NCI-H1105 (cell line): Measurements from ENCODE around the gene NPB.

Experiments
- DNase-seq: peaks from one replicate; lab custom pipeline; 2025; lab: John Stamatoyannopoulos, UW

Gene NPB

GRCh38 chr17:81898885-81899284 lies 3.2 kb upstream of the NPB start:
- DNase-seq: no peak

GRCh38 chr17:81899514-81900166 lies 2.4 kb upstream of the NPB start:
- no peak for DNase-seq

- DNase-seq: no peak
Observed at GRCh38 chr17:81900181-81900820, 1.7 kb upstream of the NPB start.

- DNase-seq: no peak
Observed at GRCh38 chr17:81901167-81902022, 643 bp upstream of the NPB start.

- no peak for DNase-seq
Observed at GRCh38 chr17:81902653-81903414, 796 bp downstream of the NPB start.

- no peak for DNase-seq
Observed at GRCh38 chr17:81903415-81903831, 1.4 kb downstream of the NPB start.

- no peak for DNase-seq
Observed at GRCh38 chr17:81903896-81904599, 2.0 kb downstream of the NPB start.

- DNase-seq: no peak
Observed at GRCh38 chr17:81904600-81905423, 2.8 kb downstream of the NPB start.

- DNase-seq: no peak
Observed at GRCh38 chr17:81905424-81905875, 3.4 kb downstream of the NPB start.

GRCh38 chr17:81905993-81906392 lies 4.0 kb downstream of the NPB start:
- DNase-seq: no peak

- DNase-seq: no peak
Observed at GRCh38 chr17:81906476-81907218, 4.6 kb downstream of the NPB start.

GRCh38 chr17:81907219-81908145 lies 5.4 kb downstream of the NPB start:
- no peak for DNase-seq

GRCh38 chr17:81908793-81909192 lies 6.8 kb downstream of the NPB start:
- no peak for DNase-seq

GRCh38 chr17:81909231-81909630 lies 7.2 kb downstream of the NPB start:
- no peak for DNase-seq

GRCh38 chr17:81909966-81910839 lies 8.2 kb downstream of the NPB start:
- no peak for DNase-seq

- no peak for DNase-seq
Observed at GRCh38 chr17:81910840-81911276, 8.8 kb downstream of the NPB start.

GRCh38 chr17:81911277-81911961 lies 9.4 kb downstream of the NPB start, which contains the start of gene PCYT2:
TSS of gene PCYT2 (minus strand) at chr17:81911399. CDS start at chr17:81911355, 44 bp downstream.
- DNase-seq: peak; percentile 91
